ENCODE data around the gene PI4K2A.

DNA sequence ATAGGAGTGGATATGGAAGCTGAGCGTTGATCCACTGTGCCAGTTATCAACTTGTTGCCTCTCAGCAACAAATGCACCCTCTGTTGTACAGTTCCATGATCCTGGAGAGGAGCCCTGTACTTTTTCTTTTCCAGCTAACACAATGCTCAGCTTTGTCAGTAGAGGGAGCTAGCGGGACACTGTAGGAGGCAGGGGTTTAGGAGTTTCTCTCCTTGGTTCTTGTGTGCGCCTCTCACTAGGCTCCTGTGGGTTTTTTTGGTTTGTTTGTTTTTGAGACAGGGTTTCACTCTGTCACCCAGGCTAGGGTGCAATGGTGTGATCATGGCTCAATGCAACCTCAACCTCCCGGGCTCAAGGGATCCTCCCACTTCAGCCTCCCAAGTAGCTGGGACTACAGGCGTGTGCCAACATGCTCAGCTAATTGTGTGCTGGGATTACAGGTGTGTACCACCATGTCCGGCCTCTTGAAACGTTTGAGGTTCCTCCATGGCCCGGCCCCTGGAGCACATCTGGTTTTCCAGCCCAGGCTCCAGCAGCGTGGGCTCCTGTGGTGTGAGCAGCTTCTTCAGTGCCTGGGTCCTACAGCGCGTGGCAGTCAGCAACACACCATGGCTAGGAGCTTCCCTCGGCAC is 61.1 kb downstream of the PI4K2A start:
- TF ChIP-seq YY1 (tag by site-specific recombination; IDR thresholded peaks at IDR 0.05) (no peak), ZFP3 (tag by site-specific recombination; IDR thresholded peaks at IDR 0.05; ENCODE audit: low read depth) (no peak)
- TF ChIP-seq, protein P1, sequence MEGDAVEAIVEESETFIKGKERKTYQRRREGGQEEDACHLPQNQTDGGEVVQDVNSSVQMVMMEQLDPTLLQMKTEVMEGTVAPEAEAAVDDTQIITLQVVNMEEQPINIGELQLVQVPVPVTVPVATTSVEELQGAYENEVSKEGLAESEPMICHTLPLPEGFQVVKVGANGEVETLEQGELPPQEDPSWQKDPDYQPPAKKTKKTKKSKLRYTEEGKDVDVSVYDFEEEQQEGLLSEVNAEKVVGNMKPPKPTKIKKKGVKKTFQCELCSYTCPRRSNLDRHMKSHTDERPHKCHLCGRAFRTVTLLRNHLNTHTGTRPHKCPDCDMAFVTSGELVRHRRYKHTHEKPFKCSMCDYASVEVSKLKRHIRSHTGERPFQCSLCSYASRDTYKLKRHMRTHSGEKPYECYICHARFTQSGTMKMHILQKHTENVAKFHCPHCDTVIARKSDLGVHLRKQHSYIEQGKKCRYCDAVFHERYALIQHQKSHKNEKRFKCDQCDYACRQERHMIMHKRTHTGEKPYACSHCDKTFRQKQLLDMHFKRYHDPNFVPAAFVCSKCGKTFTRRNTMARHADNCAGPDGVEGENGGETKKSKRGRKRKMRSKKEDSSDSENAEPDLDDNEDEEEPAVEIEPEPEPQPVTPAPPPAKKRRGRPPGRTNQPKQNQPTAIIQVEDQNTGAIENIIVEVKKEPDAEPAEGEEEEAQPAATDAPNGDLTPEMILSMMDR (tag by site-specific recombination; IDR thresholded peaks at IDR 0.05) = peak; percentile 82
